CD4-positive, CD25-positive, alpha-beta regulatory T cell (primary cell): ENCODE results near the gene SERPINB11. TPM values are rescaled to one million over a fixed set of nuclear protein-coding genes. Genes with fewer than 3 reads are reported as not detected.
"Not testable (repeated sequence)": the region's sequence is repeated elsewhere in the genome, so short reads cannot be mapped to it uniquely, and the experiment has no call there.

Source experiments
- ATAC-seq, 2 donors: fragments of 150-1000 bp; cut with Tn5 transposase; one replicate each; pipeline ENCODE4 v1.10.0; 2021; ENCODE audit warnings: low read depth in 2 of 2, moderate number of reproducible peaks in 2 of 2, moderate library complexity in 1 of 2
- DNase-seq, 3 donors: peaks; one replicate each; pipeline versions ENCODE4 v3.0.0 to v3.0.0-alpha.2; 2012 to 2022; ENCODE audit warnings: mixed read lengths in 1 of 3
- H3K27ac ChIP-seq: one replicate; pipeline ENCODE4 v1.7.0; 2013; ENCODE audit warnings: mild to moderate bottlenecking, low read length; ENCODE audit not compliant: insufficient read depth, poor library complexity, severe bottlenecking
- H3K27me3 ChIP-seq: one replicate; pipeline ENCODE4 v1.7.0; 2013; ENCODE audit warnings: low read length; ENCODE audit not compliant: control insufficient read depth, insufficient read depth
- H3K36me3 ChIP-seq: one replicate; pipeline ENCODE4 v1.7.0; 2013; ENCODE audit warnings: mild to moderate bottlenecking, low read length, moderate library complexity; ENCODE audit not compliant: control insufficient read depth, insufficient read depth
- H3K4me1 ChIP-seq: 2 replicates; pipeline ENCODE4 v1.7.0; 2013; ENCODE audit warnings: mild to moderate bottlenecking, low read length; ENCODE audit not compliant: insufficient read depth, control insufficient read depth, poor library complexity, severe bottlenecking
- H3K4me3 ChIP-seq: one replicate; pipeline ENCODE4 v1.7.0; 2013; ENCODE audit warnings: low read depth, mild to moderate bottlenecking, low read length, moderate library complexity
- H3K9me3 ChIP-seq, 2 experiments: 1 replicate in 1 of 2; 2 replicates in 1 of 2; pipeline ENCODE4 v1.7.0; 2013; ENCODE audit warnings: low read length in 2 of 2, mild to moderate bottlenecking in 1 of 2, moderate library complexity in 1 of 2; ENCODE audit not compliant: control insufficient read depth in 2 of 2
- H3K27ac Mint-ChIP-seq, 3 donors: one replicate each; pipeline ENCODE4 v1.8.0; 2020 to 2022; ENCODE audit warnings: mild to moderate bottlenecking in 3 of 3, mixed read lengths in 3 of 3, moderate library complexity in 2 of 3
- H3K27me3 Mint-ChIP-seq: one replicate; pipeline ENCODE4 v1.8.0; 2022; ENCODE audit warnings: mild to moderate bottlenecking, mixed read lengths
- H3K36me3 Mint-ChIP-seq: one replicate; pipeline ENCODE4 v1.8.0; 2020; ENCODE audit warnings: mixed read lengths
- H3K4me1 Mint-ChIP-seq, 4 donors: one replicate each; pipeline ENCODE4 v1.8.0; 2020 to 2022; ENCODE audit warnings: mixed read lengths in 4 of 4, mild to moderate bottlenecking in 1 of 4
- H3K4me3 Mint-ChIP-seq, 4 donors: one replicate each; pipeline ENCODE4 v1.8.0; 2020 to 2022; ENCODE audit warnings: mild to moderate bottlenecking in 4 of 4, mixed read lengths in 4 of 4, moderate library complexity in 3 of 4
- H3K9me3 Mint-ChIP-seq, 7 donors: one replicate each; pipeline ENCODE4 v1.8.0; 2020 to 2022; ENCODE audit warnings: mixed read lengths in 7 of 7, mild to moderate bottlenecking in 3 of 7, moderate library complexity in 2 of 7
- polyA plus RNA-seq, 4 donors: library from polyadenylated mRNA; unstranded; fragments of 300-500 nt; fragmentation: Illumina TruSeq; gene quantifications; one replicate each; pipeline ENCODE4 v1.2.3, GENCODE V29; 2021
- total RNA-seq: library from RNA; stranded (reverse); gene quantifications from one replicate; pipeline ENCODE4 v1.2.3, GENCODE V29; 2022

SERPINB11 gene
- total RNA-seq (not detected), polyA plus RNA-seq (not detected)

GRCh38 chr18:63702660-63703059 lies at the start of gene SERPINB11:
Gene SERPINB11, plus strand, starts transcription at chr18:63702960. Its CDS starts 7,234 bp downstream, at chr18:63710194.
- no peak for ATAC-seq
- Histone ChIP-seq H3K27ac (no peak within 1 kb of the TSS), H3K4me1 (no peaks in the 10 kb centered on the region), H3K9me3 (no peaks in the 10 kb centered on the region), H3K4me3 (no peak within 1 kb of the TSS), H3K27me3 (no peaks in the 10 kb centered on the region), H3K36me3 (no peaks in the 10 kb centered on the region)
- no peak within 1 kb of the TSS for H3K4me3 Mint-ChIP-seq
- H3K27ac Mint-ChIP-seq = no peak within 1 kb of the TSS
- no peaks in the 10 kb centered on the region for H3K4me1 Mint-ChIP-seq
- DNase-seq = no peak
- H3K27me3 Mint-ChIP-seq = no peaks in the 10 kb centered on the region
- no peaks in the 10 kb centered on the region for H3K36me3 Mint-ChIP-seq
- peaks cover 0 to 3% (median 0%) of the 10 kb centered on the region in 7 donors for H3K9me3 Mint-ChIP-seq

GRCh38 chr18:63658920-63659319 lies 43.8 kb upstream of the SERPINB11 start:
- H3K9me3 ChIP-seq, H3K4me3 ChIP-seq, H3K36me3 ChIP-seq, H3K4me1 ChIP-seq, ATAC-seq, H3K36me3 Mint-ChIP-seq, H3K4me3 Mint-ChIP-seq, H3K27ac ChIP-seq, H3K27me3 ChIP-seq, DNase-seq, H3K27me3 Mint-ChIP-seq, H3K9me3 Mint-ChIP-seq, H3K4me1 Mint-ChIP-seq, H3K27ac Mint-ChIP-seq: not testable (repeated sequence)

GRCh38 chr18:63661750-63662149 lies 41.0 kb upstream of the SERPINB11 start, which contains the start of gene SERPINB3:
Gene SERPINB3, minus strand, starts transcription at chr18:63661893. Its CDS starts 677 bp downstream, at chr18:63661216.
- ATAC-seq, H3K9me3 ChIP-seq, H3K27me3 Mint-ChIP-seq, DNase-seq, H3K4me3 Mint-ChIP-seq, H3K36me3 ChIP-seq, H3K27ac ChIP-seq, H3K4me1 Mint-ChIP-seq, H3K27ac Mint-ChIP-seq, H3K4me1 ChIP-seq, H3K36me3 Mint-ChIP-seq, H3K27me3 ChIP-seq, H3K4me3 ChIP-seq, H3K9me3 Mint-ChIP-seq: not testable (repeated sequence)

- Histone ChIP-seq H3K36me3 (no peaks in the 10 kb centered on the region), H3K27ac (no peak overlapping the region), H3K4me1 (no peaks in the 10 kb centered on the region), H3K4me3 (no peak overlapping the region), H3K9me3 (no peaks in the 10 kb centered on the region), H3K27me3 (no peaks in the 10 kb centered on the region)
- DNase-seq = no peak
- H3K4me1 Mint-ChIP-seq = no peaks in the 10 kb centered on the region
- no peak overlapping the region for H3K27ac Mint-ChIP-seq
- H3K36me3 Mint-ChIP-seq = no peaks in the 10 kb centered on the region
- no peak overlapping the region for H3K4me3 Mint-ChIP-seq
- peaks cover 4% of the 10 kb centered on the region for H3K27me3 Mint-ChIP-seq
- ATAC-seq = no peak
- peaks cover 0 to 12% (median 2%) of the 10 kb centered on the region in 7 donors for H3K9me3 Mint-ChIP-seq
These were observed 38.2 kb upstream of the SERPINB11 start for GRCh38 chr18:63664571-63664970.

GRCh38 chr18:63676526-63677323 lies 26.0 kb upstream of the SERPINB11 start:
- DNase-seq = no peak
- Mint-ChIP-seq H3K36me3 (no peaks in the 10 kb centered on the region), H3K9me3 (peaks cover 0 to 8% (median 2%) of the 10 kb centered on the region in 7 donors), H3K27me3 (peaks cover 4% of the 10 kb centered on the region), H3K4me3 (no peak overlapping the region), H3K4me1 (no peaks in the 10 kb centered on the region), H3K27ac (no peak overlapping the region)
- Histone ChIP-seq H3K9me3 (no peaks in the 10 kb centered on the region), H3K27me3 (no peaks in the 10 kb centered on the region), H3K36me3 (no peaks in the 10 kb centered on the region), H3K4me1 (no peaks in the 10 kb centered on the region), H3K4me3 (no peak overlapping the region), H3K27ac (no peak overlapping the region)
- no peak for ATAC-seq

GRCh38 chr18:63677500-63678225 lies 25.1 kb upstream of the SERPINB11 start:
- H3K9me3 ChIP-seq = no peaks in the 10 kb centered on the region
- Mint-ChIP-seq H3K27ac (no peak overlapping the region), H3K4me3 (no peak overlapping the region), H3K36me3 (no peaks in the 10 kb centered on the region), H3K27me3 (peaks cover 4% of the 10 kb centered on the region), H3K4me1 (no peaks in the 10 kb centered on the region), H3K9me3 (peaks cover 0 to 8% (median 2%) of the 10 kb centered on the region in 7 donors)
- ATAC-seq (no peak), DNase-seq (no peak)
- H3K27me3 ChIP-seq = no peaks in the 10 kb centered on the region
- no peak overlapping the region for H3K4me3 ChIP-seq
- no peak overlapping the region for H3K27ac ChIP-seq
- H3K4me1 ChIP-seq = no peaks in the 10 kb centered on the region
- H3K36me3 ChIP-seq = no peaks in the 10 kb centered on the region

GRCh38 chr18:63679820-63680606 lies 22.7 kb upstream of the SERPINB11 start:
- DNase-seq (no peak), ATAC-seq (no peak)
- Mint-ChIP-seq H3K9me3 (peaks cover 0 to 6% (median 2%) of the 10 kb centered on the region in 7 donors), H3K4me1 (no peaks in the 10 kb centered on the region), H3K27me3 (no peaks in the 10 kb centered on the region), H3K4me3 (no peak overlapping the region), H3K27ac (no peak overlapping the region), H3K36me3 (no peaks in the 10 kb centered on the region)
- Histone ChIP-seq H3K27me3 (no peaks in the 10 kb centered on the region), H3K36me3 (no peaks in the 10 kb centered on the region), H3K4me3 (no peak overlapping the region), H3K4me1 (no peaks in the 10 kb centered on the region), H3K27ac (no peak overlapping the region), H3K9me3 (no peaks in the 10 kb centered on the region)
